Transverse colon (tissue), 4 donors: ENCODE results near the gene PHKA2. TPM values are rescaled to one million over a fixed set of nuclear protein-coding genes. Genes with fewer than 3 reads are reported as not detected.

Experiments
- DNase-seq: peaks from one replicate; pipeline ENCODE4 v3.0.0-alpha.2; 2019
- H3K27ac ChIP-seq, 4 donors: fragments of 200-600 bp; sonication (generic); 2 replicates each; pipeline ENCODE4 v1.5.1; 2016 to 2018; ENCODE audit warnings: inconsistent platforms in 4 of 4
- H3K27me3 ChIP-seq: fragments of 200-600 bp; sonication (generic); 2 replicates; pipeline ENCODE4 v1.5.1; 2017; ENCODE audit warnings: inconsistent platforms
- H3K36me3 ChIP-seq, 4 donors: fragments of 200-600 bp; sonication (generic); 2 replicates each; pipeline ENCODE4 v1.5.1; 2017 to 2019; ENCODE audit warnings: inconsistent platforms in 4 of 4
- H3K4me1 ChIP-seq, 4 donors: fragments of 200-600 bp; sonication (generic); 2 replicates each; pipeline ENCODE4 v1.5.1; 2017 to 2020; ENCODE audit warnings: inconsistent platforms in 4 of 4
- H3K4me3 ChIP-seq, 4 donors: fragments of 200-600 bp; sonication (generic); 1 replicate in 1 of 4; 2 replicates in 3 of 4; pipeline versions ENCODE4 v1.5.1 to v1.6.1; 2017 to 2019; ENCODE audit warnings: inconsistent platforms in 4 of 4
- H3K9me3 ChIP-seq, 2 donors: fragments of 200-600 bp; sonication (generic); 2 replicates each; pipeline ENCODE4 v1.5.1; 2017 to 2019; ENCODE audit warnings: inconsistent platforms in 2 of 2
- CTCF ChIP-seq, 5 experiments: fragments of 200-600 bp in 3 of 5; fragments of 450-650 bp in 2 of 5; sonication (generic) in 3 of 5; IDR thresholded peaks; 1 replicate in 2 of 5; 2 replicates in 3 of 5; pipeline ENCODE4 v1.5.1; 2016 to 2017; ENCODE audit warnings: antibody characterized with exemption in 5 of 5, inconsistent platforms in 3 of 5, mild to moderate bottlenecking in 2 of 5, moderate library complexity in 1 of 5
- EP300 ChIP-seq: sonication (generic); formaldehyde crosslinking; IDR thresholded peaks from one replicate; pipeline ENCODE4 v1.6.1; 2017; ENCODE audit warnings: antibody characterized with exemption, low read depth
- POLR2A ChIP-seq: fragments of 450-650 bp; IDR thresholded peaks from one replicate; pipeline ENCODE4 v1.6.1; 2016; ENCODE audit warnings: antibody characterized with exemption, mild to moderate bottlenecking, moderate library complexity
- POLR2AphosphoS5 ChIP-seq, 3 donors: sonication (generic); formaldehyde crosslinking; IDR thresholded peaks; one replicate each; pipeline ENCODE4 v1.6.1; 2016; ENCODE audit warnings: antibody characterized with exemption in 3 of 3
- WGBS, 2 donors: methylation state at CpG; one replicate each; pipeline ENCODE4 v1.1.5; 2018; ENCODE audit warnings: low coverage in 1 of 2; 5-methylcytosine and 5-hydroxymethylcytosine counted together
- in situ Hi-C, 4 donors: fragments of 200-750 bp; cut with MboI; loops; one replicate each; pipeline versions ENCODE4 v1.15.0 to v1.15.1; 2017; ENCODE audit warnings: low sequenced_read_pairs in 3 of 4, low pct_ligation_motif_present in 1 of 4, low pct_unique_long_range_greater_than_20kb in 1 of 4
- intact Hi-C: fragments of 100-400 bp; cut with DNase I; formaldehyde crosslinking; loops from one replicate; pipeline ENCODE4 v1.15.1; 2023; ENCODE audit warnings: low total_unique reads
- total RNA-seq, 4 donors: library from RNA; depleted of rRNA; stranded (reverse); fragments of >200 nt; gene quantifications; one replicate each; pipeline ENCODE4 v1.1.0, GENCODE V29; 2016

Gene PHKA2
- total RNA-seq, 4 donors from 2014 or later = 23.8 to 46.4 (median 30.4) TPM

GRCh38 chrX:18937173-18937572 is 46.7 kb downstream of the PHKA2 start:
- TF ChIP-seq EP300 = no peak
- TF ChIP-seq CTCF (IDR thresholded peaks at IDR 0.05) = no peak
- no peak for TF ChIP-seq POLR2AphosphoS5 (IDR thresholded peaks at IDR 0.05)
- no peak for TF ChIP-seq POLR2A
- Histone ChIP-seq H3K9me3 (no peaks in the 10 kb centered on the region), H3K4me1 (no peaks in the 10 kb centered on the region), H3K36me3 (no peaks in the 10 kb centered on the region), H3K27ac (no peak overlapping the region), H3K4me3 (no peak overlapping the region), H3K27me3 (no peaks in the 10 kb centered on the region)
- intact Hi-C loops = no loop called here
- no peak for DNase-seq
- WGBS, 2 donors = 71% methylated on average over 5 of the region's 5 CpGs; no CpG with 5 or more reads in 1 of the 2 donors
- in situ Hi-C loops = loop anchor here in 1 of 4 donors (25.0 kb wide), 1 partner anchor 375 kb away; no protein-coding TSS in a partner anchor

- Histone ChIP-seq H3K27ac (no peak overlapping the region), H3K27me3 (no peaks in the 10 kb centered on the region), H3K4me3 (no peak overlapping the region), H3K9me3 (no peaks in the 10 kb centered on the region), H3K4me1 (no peaks in the 10 kb centered on the region), H3K36me3 (no peaks in the 10 kb centered on the region)
- TF ChIP-seq POLR2A (no peak), CTCF (IDR thresholded peaks at IDR 0.05) (no peak), POLR2AphosphoS5 (IDR thresholded peaks at IDR 0.05) (no peak), EP300 (no peak)
- in situ Hi-C loops = loop anchor here in 1 of 4 donors (25.0 kb wide), 1 partner anchor 376 kb away; no protein-coding TSS in a partner anchor
- no peak for DNase-seq
- intact Hi-C loops = no loop called here
- 85% methylated on average over 10 of the region's 10 CpGs; no CpG with 5 or more reads in 1 of the 2 donors for WGBS, 2 donors
These were observed 48.0 kb downstream of the PHKA2 start for GRCh38 chrX:18935893-18936292.

- Histone ChIP-seq H3K9me3 (no peaks in the 10 kb centered on the region), H3K36me3 (no peaks in the 10 kb centered on the region), H3K4me1 (no peaks in the 10 kb centered on the region), H3K27me3 (no peaks in the 10 kb centered on the region), H3K27ac (no peak overlapping the region), H3K4me3 (no peak overlapping the region)
- intact Hi-C loops (no loop called here), in situ Hi-C loops (loop anchor here in 1 of 4 donors (25.0 kb wide), 1 partner anchor 378 kb away; no protein-coding TSS in a partner anchor)
- WGBS, 2 donors = 81% methylated on average over 3 of the region's 3 CpGs; no CpG with 5 or more reads in 1 of the 2 donors
- TF ChIP-seq POLR2AphosphoS5 (IDR thresholded peaks at IDR 0.05) = no peak
- no peak for TF ChIP-seq CTCF (IDR thresholded peaks at IDR 0.05)
- TF ChIP-seq EP300 = no peak
- no peak for TF ChIP-seq POLR2A
- DNase-seq = no peak
These were observed 49.2 kb downstream of the PHKA2 start for GRCh38 chrX:18934708-18935107.

GRCh38 chrX:18933617-18934016 is 50.3 kb downstream of the PHKA2 start:
- no peak overlapping the region for H3K4me3 ChIP-seq
- H3K27me3 ChIP-seq = no peaks in the 10 kb centered on the region
- intact Hi-C loops = no loop called here
- H3K36me3 ChIP-seq = no peaks in the 10 kb centered on the region
- 66 to 86% methylated on average over 3 of the region's 3 CpGs for WGBS, 2 donors
- no peak for DNase-seq
- TF ChIP-seq CTCF (IDR thresholded peaks at IDR 0.05) (no peak), POLR2AphosphoS5 (IDR thresholded peaks at IDR 0.05) (no peak), EP300 (no peak), POLR2A (no peak)
- no peak overlapping the region for H3K27ac ChIP-seq
- no peaks in the 10 kb centered on the region for H3K4me1 ChIP-seq
- H3K9me3 ChIP-seq = no peaks in the 10 kb centered on the region
- in situ Hi-C loops = loop anchor here in 1 of 4 donors (25.0 kb wide), 1 partner anchor 379 kb away; no protein-coding TSS in a partner anchor
